ENCODE results near the gene ITFG2. TPM values are rescaled to one million over a fixed set of nuclear protein-coding genes. Genes with fewer than 3 reads are reported as not detected.

Gene ITFG2
- polyA plus RNA-seq, 1 donor = 42.7 TPM

- no peak for DNase-seq
- Histone ChIP-seq H3K27me3 (ENCODE audit: control insufficient read depth, insufficient read depth, low read length) (no peaks in the 10 kb centered on the region), H3K4me3 (ENCODE audit: low read length) (no peak overlapping the region), H3K27ac (ENCODE audit: low read length) (no peak overlapping the region), H3K9me3 (ENCODE audit: control insufficient read depth, low read depth, low read length) (no peaks in the 10 kb centered on the region), H3K4me1 (ENCODE audit: control insufficient read depth, insufficient read depth, low read length) (no peaks in the 10 kb centered on the region), H3K36me3 (ENCODE audit: control insufficient read depth, insufficient read depth, low read length) (peaks cover 58% of the 10 kb centered on the region)
- WGBS (ENCODE audit: insufficient coverage, low lambda C conversion rate) = 90% methylated on average over 2 of the region's 6 CpGs
Observed at GRCh38 chr12:2829275-2829674, 16.8 kb downstream of the ITFG2 start.

DNA sequence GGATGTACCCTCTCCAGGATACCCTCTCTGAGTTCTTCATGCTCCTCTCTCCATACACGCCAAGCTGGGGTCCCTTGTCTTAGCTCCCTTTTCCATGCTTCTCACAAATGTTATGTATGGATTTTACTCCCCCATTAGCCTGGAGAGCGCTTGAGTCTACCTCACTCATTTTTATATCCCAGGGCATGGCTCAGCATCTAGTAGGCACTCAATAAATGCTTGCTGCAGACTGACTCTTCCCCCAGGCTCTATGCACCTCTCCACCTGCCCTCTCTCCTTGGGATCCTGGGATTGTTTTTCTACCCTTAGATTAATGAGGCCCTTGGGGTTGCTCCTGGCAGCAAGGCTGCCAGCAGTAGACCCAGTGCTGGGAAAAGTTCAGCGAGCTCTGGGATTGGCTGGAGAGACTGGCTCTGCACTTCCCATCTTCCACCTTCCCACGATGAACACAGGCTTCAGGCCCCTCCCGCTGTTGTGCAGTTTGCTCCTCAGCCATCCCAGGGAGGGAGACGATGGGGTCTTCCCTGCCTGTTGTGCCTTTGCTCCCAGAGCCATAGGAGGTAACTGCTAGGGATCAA is 20.2 kb downstream of the ITFG2 start:
- DNase-seq = no peak
- no CpG with 5 or more reads among the region's 6 CpGs for WGBS (ENCODE audit: insufficient coverage, low lambda C conversion rate)
- Histone ChIP-seq H3K27ac (ENCODE audit: low read length) (no peak overlapping the region), H3K27me3 (ENCODE audit: control insufficient read depth, insufficient read depth, low read length) (peaks cover 3% of the 10 kb centered on the region), H3K4me1 (ENCODE audit: control insufficient read depth, insufficient read depth, low read length) (no peaks in the 10 kb centered on the region), H3K4me3 (ENCODE audit: low read length) (no peak overlapping the region), H3K9me3 (ENCODE audit: control insufficient read depth, low read depth, low read length) (no peaks in the 10 kb centered on the region), H3K36me3 (ENCODE audit: control insufficient read depth, insufficient read depth, low read length) (peaks cover 26% of the 10 kb centered on the region)

DNA sequence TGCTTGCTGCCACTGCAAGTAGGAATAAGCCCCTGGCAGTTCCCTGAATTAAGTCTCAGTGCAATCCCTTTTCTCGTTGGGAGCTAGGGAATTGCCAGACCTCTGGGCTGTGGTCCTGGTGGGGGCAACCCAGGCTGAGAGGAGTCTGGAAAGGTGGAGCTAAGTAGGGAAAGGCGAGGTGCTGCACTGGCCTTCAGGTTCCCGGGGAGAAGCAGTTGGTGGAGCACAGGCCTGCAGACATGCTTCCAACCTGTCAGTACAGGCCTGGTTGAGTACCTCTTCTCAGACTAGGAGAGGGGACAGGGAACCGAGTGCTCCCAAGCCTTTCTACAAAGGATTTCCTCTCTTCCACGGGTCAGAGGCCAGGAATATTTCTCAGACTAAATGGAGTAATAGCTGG is 20.9 kb downstream of the ITFG2 start:
- Histone ChIP-seq H3K27ac (ENCODE audit: low read length) (no peak overlapping the region), H3K36me3 (ENCODE audit: control insufficient read depth, insufficient read depth, low read length) (peaks cover 19% of the 10 kb centered on the region), H3K27me3 (ENCODE audit: control insufficient read depth, insufficient read depth, low read length) (peaks cover 3% of the 10 kb centered on the region), H3K4me3 (ENCODE audit: low read length) (no peak overlapping the region), H3K4me1 (ENCODE audit: control insufficient read depth, insufficient read depth, low read length) (no peaks in the 10 kb centered on the region), H3K9me3 (ENCODE audit: control insufficient read depth, low read depth, low read length) (no peaks in the 10 kb centered on the region)
- DNase-seq = no peak
- 40% methylated on average over 1 of the region's 5 CpGs for WGBS (ENCODE audit: insufficient coverage, low lambda C conversion rate)

GRCh38 chr12:2833810-2834209 is 21.3 kb downstream of the ITFG2 start:
- H3K4me3 ChIP-seq (ENCODE audit: low read length) = no peak overlapping the region
- H3K9me3 ChIP-seq (ENCODE audit: control insufficient read depth, low read depth, low read length) = no peaks in the 10 kb centered on the region
- peaks cover 3% of the 10 kb centered on the region for H3K27me3 ChIP-seq (ENCODE audit: control insufficient read depth, insufficient read depth, low read length)
- no peak overlapping the region for H3K27ac ChIP-seq (ENCODE audit: low read length)
- DNase-seq = no peak
- no peaks in the 10 kb centered on the region for H3K4me1 ChIP-seq (ENCODE audit: control insufficient read depth, insufficient read depth, low read length)
- peaks cover 18% of the 10 kb centered on the region for H3K36me3 ChIP-seq (ENCODE audit: control insufficient read depth, insufficient read depth, low read length)
- 100% methylated on average over 1 of the region's 9 CpGs for WGBS (ENCODE audit: insufficient coverage, low lambda C conversion rate)

DNA sequence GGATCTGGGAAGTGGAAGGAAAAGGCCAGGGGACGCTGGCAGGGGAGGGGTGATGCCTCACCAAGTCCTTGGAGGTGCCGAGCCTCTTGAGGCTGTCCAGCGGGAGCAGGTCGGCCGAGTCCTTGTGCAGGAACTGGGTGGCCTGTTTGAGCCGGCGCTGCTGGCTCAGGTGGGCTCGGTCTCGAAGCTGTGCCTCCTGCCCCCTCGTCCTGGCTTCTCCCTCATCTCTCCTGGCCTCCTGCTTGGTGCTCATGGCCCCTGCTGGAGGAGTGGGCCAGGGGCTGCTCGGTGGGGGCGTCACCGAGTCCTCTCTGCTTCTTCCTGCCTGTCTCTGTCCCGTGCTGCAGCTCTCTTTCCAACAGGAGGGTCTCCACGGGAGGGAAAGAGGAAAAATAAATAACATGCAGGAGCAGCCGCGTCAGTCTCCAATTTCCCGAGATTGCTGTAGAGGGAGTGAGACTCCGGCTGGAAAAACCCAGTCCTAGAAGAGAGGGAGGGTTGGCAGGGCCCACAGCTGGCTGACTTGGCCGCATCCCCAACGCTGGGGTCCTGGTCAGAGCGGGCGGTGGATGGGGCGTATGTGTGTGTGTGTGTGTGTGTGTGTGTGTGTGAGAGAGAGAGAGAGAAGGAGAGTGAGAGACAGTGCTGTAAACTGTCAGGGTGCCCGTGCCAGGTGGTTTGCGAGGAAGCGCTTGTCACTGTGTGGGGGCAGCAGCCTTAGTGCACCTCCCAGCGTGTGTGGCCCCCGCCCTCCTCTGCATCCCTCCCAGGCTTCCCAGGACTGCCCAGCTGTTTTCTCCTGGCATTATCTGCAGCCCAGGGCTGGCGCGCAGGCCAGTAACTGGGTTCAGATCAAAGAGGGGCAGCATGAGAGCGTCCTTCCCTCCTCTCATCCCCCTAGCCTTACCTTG is 22.4 kb downstream of the ITFG2 start, which contains the start of gene NRIP2:
TSS of gene NRIP2 (minus strand) at position 455 of the 911 bp plus-strand sequence. CDS start at position 403, 52 bp downstream.
- Histone ChIP-seq H3K27ac (ENCODE audit: low read length) (no peak within 1 kb of the TSS), H3K4me1 (ENCODE audit: control insufficient read depth, insufficient read depth, low read length) (no peaks in the 10 kb centered on the region), H3K27me3 (ENCODE audit: control insufficient read depth, insufficient read depth, low read length) (peaks cover 3% of the 10 kb centered on the region), H3K4me3 (ENCODE audit: low read length) (no peak within 1 kb of the TSS), H3K9me3 (ENCODE audit: control insufficient read depth, low read depth, low read length) (no peaks in the 10 kb centered on the region), H3K36me3 (ENCODE audit: control insufficient read depth, insufficient read depth, low read length) (peaks cover 15% of the 10 kb centered on the region)
- peak in 1 of 2 donors; percentile 52 for DNase-seq
- no CpG with 5 or more reads among the region's 32 CpGs for WGBS (ENCODE audit: insufficient coverage, low lambda C conversion rate)

- Histone ChIP-seq H3K9me3 (ENCODE audit: control insufficient read depth, low read depth, low read length) (no peaks in the 10 kb centered on the region), H3K27me3 (ENCODE audit: control insufficient read depth, insufficient read depth, low read length) (peaks cover 3% of the 10 kb centered on the region), H3K4me1 (ENCODE audit: control insufficient read depth, insufficient read depth, low read length) (no peaks in the 10 kb centered on the region), H3K36me3 (ENCODE audit: control insufficient read depth, insufficient read depth, low read length) (peaks cover 8% of the 10 kb centered on the region), H3K27ac (ENCODE audit: low read length) (no peak overlapping the region), H3K4me3 (ENCODE audit: low read length) (no peak overlapping the region)
- WGBS (ENCODE audit: insufficient coverage, low lambda C conversion rate) = 93% methylated on average over 2 of the region's 4 CpGs
- DNase-seq = no peak
Observed at GRCh38 chr12:2835691-2836403, 23.4 kb downstream of the ITFG2 start.

GRCh38 chr12:2836574-2836973 is 24.1 kb downstream of the ITFG2 start:
- DNase-seq = no peak
- H3K27ac ChIP-seq (ENCODE audit: low read length) = no peak overlapping the region
- H3K27me3 ChIP-seq (ENCODE audit: control insufficient read depth, insufficient read depth, low read length) = peaks cover 3% of the 10 kb centered on the region
- no peaks in the 10 kb centered on the region for H3K9me3 ChIP-seq (ENCODE audit: control insufficient read depth, low read depth, low read length)
- H3K4me3 ChIP-seq (ENCODE audit: low read length) = no peak overlapping the region
- H3K36me3 ChIP-seq (ENCODE audit: control insufficient read depth, insufficient read depth, low read length) = peaks cover 15% of the 10 kb centered on the region
- H3K4me1 ChIP-seq (ENCODE audit: control insufficient read depth, insufficient read depth, low read length) = no peaks in the 10 kb centered on the region
- WGBS (ENCODE audit: insufficient coverage, low lambda C conversion rate) = no CpG with 5 or more reads among the region's 8 CpGs

- Histone ChIP-seq H3K36me3 (ENCODE audit: control insufficient read depth, insufficient read depth, low read length) (peaks cover 14% of the 10 kb centered on the region), H3K4me1 (ENCODE audit: control insufficient read depth, insufficient read depth, low read length) (no peaks in the 10 kb centered on the region), H3K27me3 (ENCODE audit: control insufficient read depth, insufficient read depth, low read length) (no peaks in the 10 kb centered on the region), H3K9me3 (ENCODE audit: control insufficient read depth, low read depth, low read length) (no peaks in the 10 kb centered on the region), H3K4me3 (ENCODE audit: low read length) (no peak overlapping the region), H3K27ac (ENCODE audit: low read length) (no peak overlapping the region)
- DNase-seq = no peak
- WGBS (ENCODE audit: insufficient coverage, low lambda C conversion rate) = no CpG with 5 or more reads among the region's 9 CpGs
Observed at GRCh38 chr12:2841056-2841650, 28.7 kb downstream of the ITFG2 start.

DNA sequence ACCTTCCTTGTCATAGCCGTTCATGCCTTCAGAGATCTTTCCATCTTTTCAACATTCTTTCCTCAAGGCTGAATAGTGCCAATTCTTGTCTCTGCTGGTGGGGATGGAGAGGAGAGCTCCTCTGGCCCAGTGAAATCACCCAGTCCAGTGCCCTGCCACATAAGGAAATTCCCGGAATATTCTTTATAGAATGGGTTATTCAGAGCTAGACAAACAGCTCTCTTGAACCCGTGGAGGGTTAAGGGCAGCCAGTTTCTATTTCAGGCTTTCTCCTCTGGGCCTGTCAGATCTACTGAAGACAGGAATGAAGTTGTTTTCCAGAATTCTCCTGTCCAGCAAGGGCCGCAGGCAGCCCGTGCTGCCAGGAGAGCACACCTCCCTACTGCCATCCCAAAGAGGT is 30.5 kb downstream of the ITFG2 start:
- H3K9me3 ChIP-seq (ENCODE audit: control insufficient read depth, low read depth, low read length) = no peaks in the 10 kb centered on the region
- no peaks in the 10 kb centered on the region for H3K4me1 ChIP-seq (ENCODE audit: control insufficient read depth, insufficient read depth, low read length)
- no peaks in the 10 kb centered on the region for H3K27me3 ChIP-seq (ENCODE audit: control insufficient read depth, insufficient read depth, low read length)
- DNase-seq = no peak
- H3K4me3 ChIP-seq (ENCODE audit: low read length) = no peak overlapping the region
- H3K36me3 ChIP-seq (ENCODE audit: control insufficient read depth, insufficient read depth, low read length) = peaks cover 14% of the 10 kb centered on the region
- no CpG with 5 or more reads among the region's 5 CpGs for WGBS (ENCODE audit: insufficient coverage, low lambda C conversion rate)
- H3K27ac ChIP-seq (ENCODE audit: low read length) = no peak overlapping the region

GRCh38 chr12:2844786-2845185 is 32.3 kb downstream of the ITFG2 start:
- Histone ChIP-seq H3K27me3 (ENCODE audit: control insufficient read depth, insufficient read depth, low read length) (no peaks in the 10 kb centered on the region), H3K36me3 (ENCODE audit: control insufficient read depth, insufficient read depth, low read length) (peaks cover 14% of the 10 kb centered on the region), H3K9me3 (ENCODE audit: control insufficient read depth, low read depth, low read length) (no peaks in the 10 kb centered on the region), H3K4me3 (ENCODE audit: low read length) (no peak overlapping the region), H3K27ac (ENCODE audit: low read length) (no peak overlapping the region), H3K4me1 (ENCODE audit: control insufficient read depth, insufficient read depth, low read length) (peaks cover 10% of the 10 kb centered on the region)
- DNase-seq = no peak
- no CpG with 5 or more reads among the region's 9 CpGs for WGBS (ENCODE audit: insufficient coverage, low lambda C conversion rate)
